GM08714 (cell line): ENCODE results near the gene STIM2.
"Not testable (repeated sequence)": the region's sequence is repeated elsewhere in the genome, so short reads cannot be mapped to it uniquely, and the experiment has no call there.

Experiments
- H3K4me3 ChIP-seq: fragments of 200-500 bp; sonication (Bioruptor generic); 2 replicates; pipeline ENCODE4 v1.5.1; 2014; ENCODE audit warnings: mild to moderate bottlenecking, low read length, inconsistent platforms
- ZNF274 ChIP-seq: IDR thresholded peaks from 2 replicates; pipeline ENCODE4 v1.6.1; 2012; ENCODE audit warnings: mild to moderate bottlenecking, low read depth, low read length

STIM2 gene

GRCh38 chr4:26892480-26893150 is 32.0 kb downstream of the STIM2 start:
- no peak for TF ChIP-seq ZNF274
- no peak overlapping the region for H3K4me3 ChIP-seq

- no peak overlapping the region for H3K4me3 ChIP-seq
- TF ChIP-seq ZNF274: no peak
Observed at GRCh38 chr4:26893491-26893890, 32.9 kb downstream of the STIM2 start.

GRCh38 chr4:26894881-26895280 is 34.2 kb downstream of the STIM2 start:
- not testable (repeated sequence) for H3K4me3 ChIP-seq

- TF ChIP-seq ZNF274: no peak
- no peak overlapping the region for H3K4me3 ChIP-seq
Observed at GRCh38 chr4:26896636-26897035, 36.0 kb downstream of the STIM2 start.

- no peak for TF ChIP-seq ZNF274
Observed at GRCh38 chr4:26899991-26900390, 39.4 kb downstream of the STIM2 start.

GRCh38 chr4:26900765-26901164 is 40.1 kb downstream of the STIM2 start:
- no peak overlapping the region for H3K4me3 ChIP-seq
- TF ChIP-seq ZNF274: no peak

More at GRCh38 chr4:26899991-26900390, 39.4 kb downstream of the STIM2 start:
- H3K4me3 ChIP-seq: no peak overlapping the region

- H3K4me3 ChIP-seq: no peak overlapping the region
- no peak for TF ChIP-seq ZNF274
Observed at GRCh38 chr4:26905172-26905571, 44.5 kb downstream of the STIM2 start.

GRCh38 chr4:26907731-26908599 is 47.3 kb downstream of the STIM2 start:
- no peak for TF ChIP-seq ZNF274
- H3K4me3 ChIP-seq: no peak overlapping the region

GRCh38 chr4:26909369-26909768 is 48.7 kb downstream of the STIM2 start:
- TF ChIP-seq ZNF274: no peak

GRCh38 chr4:26911254-26911653 is 50.6 kb downstream of the STIM2 start:
- H3K4me3 ChIP-seq: no peak overlapping the region
- no peak for TF ChIP-seq ZNF274

More at GRCh38 chr4:26909369-26909768, 48.7 kb downstream of the STIM2 start:
- H3K4me3 ChIP-seq: no peak overlapping the region

- TF ChIP-seq ZNF274: no peak
Observed at GRCh38 chr4:26912069-26912468, 51.4 kb downstream of the STIM2 start.

GRCh38 chr4:26912810-26913209 is 52.2 kb downstream of the STIM2 start:
- no peak overlapping the region for H3K4me3 ChIP-seq

More at GRCh38 chr4:26912069-26912468, 51.4 kb downstream of the STIM2 start:
- H3K4me3 ChIP-seq: no peak overlapping the region

GRCh38 chr4:26916195-26916594 is 55.6 kb downstream of the STIM2 start:
- no peak overlapping the region for H3K4me3 ChIP-seq
- TF ChIP-seq ZNF274: no peak

More at GRCh38 chr4:26912810-26913209, 52.2 kb downstream of the STIM2 start:
- no peak for TF ChIP-seq ZNF274

- TF ChIP-seq ZNF274: no peak
- H3K4me3 ChIP-seq: no peak overlapping the region
Observed at GRCh38 chr4:26930964-26931363, 70.3 kb downstream of the STIM2 start.

GRCh38 chr4:26931451-26931850 is 70.8 kb downstream of the STIM2 start:
- no peak overlapping the region for H3K4me3 ChIP-seq

More at GRCh38 chr4:26931451-26931850, 70.8 kb downstream of the STIM2 start:
- no peak for TF ChIP-seq ZNF274
